GM19455 (cell line): Measurements from ENCODE around the gene ADAMTS20.
"Not testable (repeated sequence)": the region's sequence is repeated elsewhere in the genome, so short reads cannot be mapped to it uniquely, and the experiment has no call there.

Source experiments
- ATAC-seq: cut with Tn5 transposase; IDR thresholded peaks from one replicate; pipeline ENCODE4 v1.9.1; 2021; ENCODE audit not compliant: unreplicated experiment

Gene ADAMTS20, protein sequence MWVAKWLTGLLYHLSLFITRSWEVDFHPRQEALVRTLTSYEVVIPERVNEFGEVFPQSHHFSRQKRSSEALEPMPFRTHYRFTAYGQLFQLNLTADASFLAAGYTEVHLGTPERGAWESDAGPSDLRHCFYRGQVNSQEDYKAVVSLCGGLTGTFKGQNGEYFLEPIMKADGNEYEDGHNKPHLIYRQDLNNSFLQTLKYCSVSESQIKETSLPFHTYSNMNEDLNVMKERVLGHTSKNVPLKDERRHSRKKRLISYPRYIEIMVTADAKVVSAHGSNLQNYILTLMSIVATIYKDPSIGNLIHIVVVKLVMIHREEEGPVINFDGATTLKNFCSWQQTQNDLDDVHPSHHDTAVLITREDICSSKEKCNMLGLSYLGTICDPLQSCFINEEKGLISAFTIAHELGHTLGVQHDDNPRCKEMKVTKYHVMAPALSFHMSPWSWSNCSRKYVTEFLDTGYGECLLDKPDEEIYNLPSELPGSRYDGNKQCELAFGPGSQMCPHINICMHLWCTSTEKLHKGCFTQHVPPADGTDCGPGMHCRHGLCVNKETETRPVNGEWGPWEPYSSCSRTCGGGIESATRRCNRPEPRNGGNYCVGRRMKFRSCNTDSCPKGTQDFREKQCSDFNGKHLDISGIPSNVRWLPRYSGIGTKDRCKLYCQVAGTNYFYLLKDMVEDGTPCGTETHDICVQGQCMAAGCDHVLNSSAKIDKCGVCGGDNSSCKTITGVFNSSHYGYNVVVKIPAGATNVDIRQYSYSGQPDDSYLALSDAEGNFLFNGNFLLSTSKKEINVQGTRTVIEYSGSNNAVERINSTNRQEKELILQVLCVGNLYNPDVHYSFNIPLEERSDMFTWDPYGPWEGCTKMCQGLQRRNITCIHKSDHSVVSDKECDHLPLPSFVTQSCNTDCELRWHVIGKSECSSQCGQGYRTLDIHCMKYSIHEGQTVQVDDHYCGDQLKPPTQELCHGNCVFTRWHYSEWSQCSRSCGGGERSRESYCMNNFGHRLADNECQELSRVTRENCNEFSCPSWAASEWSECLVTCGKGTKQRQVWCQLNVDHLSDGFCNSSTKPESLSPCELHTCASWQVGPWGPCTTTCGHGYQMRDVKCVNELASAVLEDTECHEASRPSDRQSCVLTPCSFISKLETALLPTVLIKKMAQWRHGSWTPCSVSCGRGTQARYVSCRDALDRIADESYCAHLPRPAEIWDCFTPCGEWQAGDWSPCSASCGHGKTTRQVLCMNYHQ (N-terminal part only)

DNA sequence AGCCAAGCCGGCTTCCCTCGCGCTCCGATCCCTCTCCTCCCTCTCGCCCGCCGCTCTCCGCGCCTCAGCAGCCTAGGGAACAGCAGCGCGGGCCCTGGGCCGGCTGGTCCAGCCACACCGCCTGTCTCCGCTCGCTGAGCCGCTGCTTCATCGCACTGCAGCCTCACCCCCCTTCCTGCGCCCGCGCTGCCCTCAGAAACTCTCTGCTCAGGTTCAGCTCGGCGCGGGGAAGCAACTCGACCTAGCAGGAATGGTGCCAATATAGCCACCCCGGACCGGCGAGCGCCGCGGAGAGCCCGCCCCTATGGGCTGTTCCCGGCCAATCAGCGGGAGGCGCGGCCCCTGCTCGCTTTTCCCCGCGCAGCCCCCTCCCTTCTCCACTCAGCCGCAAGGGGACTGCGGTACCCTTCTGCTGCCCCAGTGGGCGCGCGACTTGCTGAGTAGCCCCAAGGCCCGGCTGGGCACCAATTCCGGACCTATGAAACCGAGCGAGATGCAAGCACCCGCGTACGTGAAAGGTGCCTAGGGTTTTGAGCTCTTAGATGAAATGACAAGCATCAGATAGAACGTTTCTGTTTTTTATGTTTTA, at the start of gene ADAMTS20:
Gene ADAMTS20, minus strand, starts transcription at position 233 of the 589 bp plus-strand sequence. CDS start 282 bp downstream, outside the sequence.
- no peak for ATAC-seq

DNA sequence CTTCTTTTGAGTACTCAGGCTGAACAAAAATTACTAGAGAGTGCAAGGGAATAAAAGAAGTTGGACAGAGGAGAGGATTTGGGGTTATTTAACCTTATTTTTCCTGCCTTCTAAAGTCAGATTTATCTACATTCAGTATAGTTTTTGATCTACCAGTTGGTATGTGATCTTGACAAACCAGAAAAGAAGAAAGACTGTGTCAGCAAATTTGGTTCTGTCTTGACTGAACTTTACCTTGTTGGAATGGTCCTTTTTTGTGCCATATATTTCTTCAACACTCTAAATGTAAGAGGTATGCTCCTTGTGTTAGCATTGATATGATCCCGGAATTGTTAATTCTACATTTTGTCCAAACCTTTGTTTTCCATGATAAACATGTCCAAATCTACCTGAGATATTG, 47.7 kb upstream of the ADAMTS20 start:
- ATAC-seq, result no peak

DNA sequence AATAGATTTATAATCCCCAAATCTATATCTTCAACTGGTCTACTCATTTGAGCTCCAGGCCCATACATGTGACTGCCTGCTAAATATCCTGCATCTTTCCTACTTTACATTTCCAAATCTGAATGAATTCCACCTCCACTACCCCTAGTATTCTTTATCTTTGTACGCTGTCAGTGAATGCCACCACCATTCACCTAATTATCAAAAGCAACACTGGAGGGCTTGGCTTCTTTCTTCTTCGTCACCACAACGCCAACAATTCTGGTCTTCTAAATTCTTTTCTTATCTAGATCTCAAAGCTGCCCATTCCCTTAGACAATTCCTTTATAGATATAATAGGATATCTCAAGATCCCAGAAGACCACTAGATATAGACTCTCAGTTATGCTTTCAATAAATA, 47.1 kb upstream of the ADAMTS20 start:
- ATAC-seq, result no peak

- no peak for ATAC-seq
Observed at GRCh38 chr12:43590307-43590706, 38.3 kb upstream of the ADAMTS20 start.

DNA sequence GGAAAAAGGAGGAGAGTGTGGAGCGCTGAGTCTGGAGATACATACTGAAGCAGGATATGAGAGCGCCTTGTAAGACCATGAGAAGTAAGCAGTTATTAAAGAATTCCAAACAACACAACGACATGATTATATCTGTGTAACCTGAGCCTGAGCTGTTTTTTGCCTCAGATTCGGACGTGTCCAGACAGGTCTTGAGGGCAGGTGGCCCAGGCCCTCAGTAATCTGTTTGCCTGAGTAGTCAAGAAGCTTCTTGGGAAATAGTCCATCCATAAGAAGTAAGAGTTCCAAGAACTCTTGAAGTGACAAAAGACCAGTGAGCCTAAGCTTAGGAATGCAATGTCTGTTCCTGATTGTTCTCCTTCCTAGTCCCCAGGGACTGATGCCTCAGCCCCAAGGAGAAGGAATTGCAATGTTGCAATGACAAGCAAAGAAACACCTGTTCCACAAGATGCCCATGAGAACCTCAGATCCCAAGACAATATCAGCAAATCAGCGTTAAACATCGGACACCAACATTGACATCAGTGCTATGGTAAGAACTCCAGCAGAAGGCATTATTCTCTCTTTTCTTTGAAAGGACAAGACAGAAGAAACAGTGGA, 34.7 kb upstream of the ADAMTS20 start:
- no peak for ATAC-seq

DNA sequence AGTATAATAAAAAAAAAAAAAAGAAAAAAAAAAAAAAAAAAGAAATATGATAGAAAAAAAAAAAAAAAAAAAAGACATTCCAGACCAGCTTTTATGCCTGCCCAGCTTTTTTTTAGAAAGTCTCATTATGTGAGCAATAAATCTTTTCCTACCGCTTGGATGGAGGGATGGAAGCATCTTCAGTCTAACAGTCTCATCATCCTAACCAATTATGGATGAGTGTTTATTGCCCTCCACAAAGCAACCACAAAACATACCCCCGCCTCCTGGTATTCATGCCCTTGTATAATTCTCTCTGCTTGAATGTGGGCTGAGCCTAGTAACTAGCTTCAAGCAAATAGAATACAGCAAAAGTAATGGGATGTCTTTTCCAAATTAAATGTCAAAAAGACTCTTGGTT, 33.7 kb upstream of the ADAMTS20 start:
- ATAC-seq, result no peak

GRCh38 chr12:43580601-43581000, 28.6 kb upstream of the ADAMTS20 start:
- ATAC-seq, result no peak

GRCh38 chr12:43579206-43579605, 27.2 kb upstream of the ADAMTS20 start:
- no peak for ATAC-seq

- ATAC-seq, result no peak
Observed at GRCh38 chr12:43578782-43579181, 26.8 kb upstream of the ADAMTS20 start.

DNA sequence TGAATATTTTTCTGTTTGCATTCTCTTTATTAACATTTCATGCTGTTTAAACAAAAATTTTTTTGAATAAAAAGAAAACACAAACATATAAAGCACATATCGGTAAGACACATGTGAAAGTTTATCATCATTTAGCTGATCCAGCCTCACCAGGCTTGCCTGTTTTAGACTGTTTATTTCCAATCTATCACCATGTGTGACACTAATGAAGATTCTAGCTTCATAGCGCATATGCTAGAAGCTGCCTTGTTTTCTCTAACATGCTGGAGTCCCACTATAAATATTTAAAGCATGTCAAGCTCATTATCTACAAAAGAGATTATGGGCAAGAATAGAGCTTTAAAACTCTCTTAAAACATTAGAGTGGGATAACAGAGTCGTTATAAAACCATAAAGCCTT, 25.4 kb upstream of the ADAMTS20 start:
- no peak for ATAC-seq

- no peak for ATAC-seq
Observed at GRCh38 chr12:43576162-43576561, 24.2 kb upstream of the ADAMTS20 start.

DNA sequence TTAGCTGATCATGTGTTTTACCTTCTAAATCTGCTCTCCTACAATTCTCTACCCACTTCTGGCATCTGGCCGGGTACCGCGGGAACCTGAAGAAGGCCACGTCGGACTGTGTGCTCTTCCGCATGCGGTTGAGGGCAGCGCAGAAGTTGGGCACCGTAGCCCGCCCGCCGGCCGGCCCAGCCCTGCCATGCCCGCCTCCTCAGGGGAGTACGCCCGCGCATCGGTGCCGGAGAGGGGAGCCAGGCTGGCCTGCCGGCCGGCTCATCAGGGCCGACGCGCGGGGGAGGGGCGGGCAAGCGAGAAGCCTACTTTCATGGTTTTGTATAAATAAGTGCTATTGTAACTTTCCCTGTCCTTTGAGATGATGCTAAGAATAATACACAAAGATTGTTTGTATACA, 19.9 kb upstream of the ADAMTS20 start:
- no peak for ATAC-seq

GRCh38 chr12:43556057-43556456, 4.1 kb upstream of the ADAMTS20 start:
- ATAC-seq, result no peak

DNA sequence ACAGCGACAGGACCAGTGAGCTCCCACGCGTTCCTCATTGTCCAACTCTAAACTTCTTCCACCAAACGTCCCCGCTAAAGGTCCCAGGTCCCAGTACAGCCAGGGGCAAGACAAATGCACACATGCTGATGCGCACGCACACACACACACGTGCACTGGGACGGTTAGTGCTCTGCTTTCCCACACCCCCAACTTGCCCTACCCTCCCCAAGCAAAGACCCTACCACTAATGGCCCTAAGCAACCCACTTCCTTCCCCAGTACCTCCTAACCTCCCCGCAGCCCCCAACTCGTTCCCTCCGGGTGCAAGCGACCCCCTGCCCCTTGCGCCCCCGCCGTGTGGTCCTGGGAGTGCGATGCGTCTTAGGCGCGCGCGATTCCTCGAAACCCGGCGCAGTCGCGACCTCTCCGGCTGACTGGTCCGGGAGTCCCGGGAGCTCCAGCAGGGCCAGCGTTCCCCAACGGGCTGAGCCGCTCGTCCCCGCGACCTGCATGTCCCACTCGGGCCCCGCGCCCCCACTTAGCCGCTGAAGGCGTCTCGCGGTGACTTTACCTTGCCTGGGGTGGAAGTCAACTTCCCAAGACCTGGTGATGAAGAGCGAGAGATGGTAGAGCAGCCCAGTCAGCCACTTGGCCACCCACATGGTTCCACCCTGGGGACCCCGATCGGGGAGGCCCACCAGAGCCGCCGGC, 578 bp downstream of the ADAMTS20 start:
- ATAC-seq, result no peak

DNA sequence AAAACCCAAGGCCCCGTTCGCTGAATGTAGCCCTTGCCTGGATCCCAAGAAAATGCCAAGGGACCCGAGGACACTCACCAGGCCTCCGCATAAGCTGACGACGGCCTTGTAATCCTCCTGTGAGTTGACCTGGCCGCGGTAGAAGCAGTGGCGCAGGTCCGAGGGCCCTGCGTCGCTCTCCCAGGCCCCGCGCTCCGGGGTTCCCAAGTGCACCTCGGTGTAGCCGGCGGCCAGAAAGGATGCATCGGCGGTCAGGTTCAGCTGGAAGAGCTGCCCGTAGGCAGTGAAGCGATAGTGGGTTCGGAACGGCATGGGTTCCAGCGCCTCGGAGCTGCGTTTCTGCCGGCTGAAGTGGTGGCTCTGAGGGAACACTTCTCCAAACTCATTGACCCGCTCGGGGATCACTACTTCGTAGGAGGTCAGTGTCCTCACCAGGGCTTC, 1.2 kb downstream of the ADAMTS20 start:
- no peak for ATAC-seq

DNA sequence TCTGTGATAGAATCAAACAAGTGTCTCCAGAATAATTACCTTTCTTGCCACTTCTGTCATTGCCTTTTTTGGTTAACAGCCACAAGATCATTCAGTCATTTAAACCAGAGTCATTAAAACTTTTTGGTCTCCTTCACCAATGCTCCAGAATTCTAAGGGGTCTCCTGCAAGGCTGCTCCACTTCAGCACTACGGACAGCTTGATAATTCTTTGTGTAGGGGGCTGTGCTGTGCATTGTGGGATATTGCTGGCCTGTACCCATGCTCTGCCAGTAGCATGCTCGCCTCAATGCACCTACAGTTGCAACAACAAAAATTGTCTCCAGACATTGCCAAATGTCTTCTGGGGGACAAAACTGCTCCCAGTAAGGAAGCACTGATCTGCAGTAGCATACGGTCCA, 7.3 kb downstream of the ADAMTS20 start:
- no peak for ATAC-seq

GRCh38 chr12:43540470-43540869, 11.5 kb downstream of the ADAMTS20 start:
- no peak for ATAC-seq

- ATAC-seq, result not testable (repeated sequence)
Observed at GRCh38 chr12:43537675-43538074, 14.3 kb downstream of the ADAMTS20 start.

DNA sequence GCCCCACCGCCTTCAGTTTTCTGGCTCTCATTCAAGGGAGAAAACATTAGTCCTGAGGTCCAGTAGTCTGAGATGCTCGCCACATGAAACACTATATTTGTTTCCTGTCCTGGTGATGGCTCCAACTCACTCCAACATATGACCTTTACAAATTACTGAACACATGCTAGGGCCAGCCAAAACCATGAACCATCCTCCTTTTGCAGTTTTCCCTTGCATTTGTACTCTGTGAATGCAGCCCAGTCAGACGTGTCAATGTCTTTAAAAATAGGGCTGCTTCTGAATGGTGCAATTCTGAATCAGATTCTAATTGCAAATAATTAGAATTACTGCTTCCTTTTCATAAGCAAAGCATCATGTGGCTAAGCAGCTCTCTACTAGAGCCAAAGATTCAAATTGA, 36.0 kb downstream of the ADAMTS20 start:
- no peak for ATAC-seq

- no peak for ATAC-seq
Observed at GRCh38 chr12:43501703-43502102, 50.3 kb downstream of the ADAMTS20 start.
